HepG2 (cell line): ENCODE results near the gene SMAD2. TPM values are rescaled to one million over a fixed set of nuclear protein-coding genes. Genes with fewer than 3 reads are reported as not detected.

Experiments used
- ATAC-seq: fragments of 200-7000 bp; cut with Tn5 transposase; 3 replicates; pipeline ENCODE4 v1.9.1; 2020; ENCODE audit warnings: mild to moderate bottlenecking, moderate library complexity
- BruUV-seq: library from RNA; stranded (reverse); fragments of 400-500 nt; replicated peaks from 2 replicates; lab custom pipeline; 2021; lab: Mats Ljungman, UMichigan
- CTCF ChIA-PET: fragments of 300-600 bp; formaldehyde crosslinking; extraction: SDS; loops from one replicate; lab custom pipeline; 2021; ENCODE audit warnings: low total read pairs, inconsistent platforms, low intra/inter-chr PET ratio; lab: Yijun Ruan, JAX
- POLR2A ChIA-PET: fragments of 350-600 bp; sonication (Branson Sonifier 250); formaldehyde crosslinking; loops from one replicate; lab custom pipeline; 2020; ENCODE audit warnings: antibody characterized with exemption, inconsistent platforms; lab: Yijun Ruan, JAX
- DNase-seq: peaks from one replicate; pipeline ENCODE4 v3.0.0-alpha.2; 2015; ENCODE audit warnings: low spot score
- FAIRE-seq: peaks from 3 replicates; lab custom pipeline; 2011; peaks lifted over from hg19 to GRCh38; lab: Jason Lieb, UNC
- H2AFZ ChIP-seq: one replicate; pipeline ENCODE4 v1.6.1; 2011; ENCODE audit warnings: low read length, inconsistent platforms
- H3K27ac ChIP-seq: fragments of 300-600 bp; 3 replicates; pipeline ENCODE4 v1.8.0; 2011; ENCODE audit warnings: mixed run types, mild to moderate bottlenecking, mixed read lengths, low read length, inconsistent platforms; ENCODE audit not compliant: insufficient read depth; ENCODE audit errors: extremely low read length
- H3K27me3 ChIP-seq, 2 experiments: fragments of 200-600 bp in 1 of 2; 2 replicates in 1 of 2; 3 replicates in 1 of 2; pipeline versions ENCODE4 v1.6.0 to v1.8.0; 2011; ENCODE audit warnings: low read length in 2 of 2, mild to moderate bottlenecking in 2 of 2, moderate library complexity in 2 of 2, inconsistent platforms in 1 of 2; ENCODE audit not compliant: insufficient read depth in 2 of 2, control insufficient read depth in 1 of 2
- H3K36me3 ChIP-seq, 2 experiments: fragments of 200-600 bp in 1 of 2; replicated peaks in 1 of 2; 2 replicates in 1 of 2; 3 replicates in 1 of 2; pipeline versions ENCODE4 v1.5.1 to v1.8.0; 2011; ENCODE audit warnings: low read length in 2 of 2, inconsistent platforms in 1 of 2; ENCODE audit not compliant: insufficient read depth in 2 of 2, control insufficient read depth in 1 of 2
- H3K4me1 ChIP-seq: 2 replicates; pipeline ENCODE4 v1.5.1; 2012; ENCODE audit warnings: low read length, inconsistent platforms; ENCODE audit not compliant: insufficient read depth
- H3K4me2 ChIP-seq: 2 replicates; pipeline ENCODE4 v1.6.0; 2011; ENCODE audit warnings: low read depth, low read length, inconsistent platforms
- H3K4me3 ChIP-seq, 3 experiments: fragments of 200-600 bp in 1 of 3; sonication (generic), shearing (Covaris generic) in 1 of 3; replicated peaks in 1 of 3; 2 replicates each; pipeline ENCODE4 v1.5.1; 2011 to 2016; ENCODE audit warnings: low read length in 3 of 3, inconsistent platforms in 2 of 3, low read depth in 2 of 3, mild to moderate bottlenecking in 2 of 3, control low read depth in 1 of 3, mixed read lengths in 1 of 3; ENCODE audit not compliant: insufficient read depth in 1 of 3
- H3K79me2 ChIP-seq: one replicate; pipeline ENCODE4 v1.6.1; 2011; ENCODE audit warnings: low read length, inconsistent platforms; ENCODE audit not compliant: insufficient read depth
- H3K9ac ChIP-seq: 2 replicates; pipeline ENCODE4 v1.6.0; 2011; ENCODE audit warnings: mild to moderate bottlenecking, low read depth, low read length, inconsistent platforms; ENCODE audit not compliant: insufficient read depth
- H3K9me3 ChIP-seq: 2 replicates; pipeline ENCODE4 v1.5.1; 2012; ENCODE audit warnings: mild to moderate bottlenecking, low read length
- H4K20me1 ChIP-seq: 2 replicates; pipeline ENCODE4 v1.6.0; 2011; ENCODE audit warnings: inconsistent platforms, mild to moderate bottlenecking, low read length, moderate library complexity; ENCODE audit not compliant: insufficient read depth
- ATF7 ChIP-seq, 2 experiments: fragments of 450-650 bp in 1 of 2; sonication (generic) in 1 of 2; formaldehyde crosslinking in 1 of 2; IDR thresholded peaks; 2 replicates each; pipeline versions ENCODE4 v1.4.0 to v1.6.1; 2016 to 2020; ENCODE audit warnings: antibody characterized with exemption in 1 of 2, mild to moderate bottlenecking in 1 of 2, missing genetic modification reagents in 1 of 2
- CREB1 ChIP-seq, 2 experiments: fragments of 450-650 bp in 1 of 2; IDR thresholded peaks; 2 replicates each; pipeline ENCODE4 v1.6.1; 2016 to 2017; ENCODE audit warnings: control low read depth in 1 of 2, mild to moderate bottlenecking in 1 of 2, missing compliant biosample characterization in 1 of 2, missing genetic modification characterization in 1 of 2
- KLF6 ChIP-seq: IDR thresholded peaks from 2 replicates; pipeline ENCODE4 v1.8.0; 2016; ENCODE audit warnings: missing biosample characterization, missing genetic modification reagents
- WGBS: methylation state at CpG from one replicate; pipeline ENCODE4 v1.1.6; 2017; ENCODE audit warnings: low lambda C conversion rate; 5-methylcytosine and 5-hydroxymethylcytosine counted together
- in situ Hi-C: cut with HindIII; loops from 2 replicates; pipeline ENCODE4 v1.10.0; 2017; ENCODE audit warnings: low pct_unique_long_range_greater_than_20kb; ENCODE audit not compliant: extremely low pct_ligation_motif_present
- intact Hi-C: fragments of 100-400 bp; cut with micrococcal nuclease; formaldehyde crosslinking; loops from one replicate; pipeline ENCODE4 v1.10.0; 2022; ENCODE audit not compliant: unreplicated experiment
- polyA plus RNA-seq, 8 experiments: library from polyadenylated mRNA; depleted of rRNA in 3 of 8; stranded (reverse) in 7 of 8; unstranded in 1 of 8; fragments of >200 nt; fragmentation: Illumina TruSeq in 4 of 8; extraction: Trizol in 4 of 8; gene quantifications; 2 replicates each; pipeline versions ENCODE4 v1.2.1 to v1.2.3, GENCODE V29; 2011 to 2016; ENCODE audit warnings: low read depth in 4 of 8, missing spikeins in 1 of 8, mixed read lengths in 1 of 8; ENCODE audit not compliant: insufficient read depth in 1 of 8
- total RNA-seq, 5 experiments: library from RNA; depleted of rRNA; stranded (reverse); fragments of >200 nt; fragmentation: Illumina TruSeq; extraction: Trizol; gene quantifications; 2 replicates each; pipeline ENCODE4 v1.2.3, GENCODE V29; 2016; ENCODE audit warnings: low read depth in 1 of 5
- TF ChIP-seq, protein P1 (sequence below): sonication (generic); formaldehyde crosslinking; IDR thresholded peaks from 2 replicates; pipeline ENCODE4 v1.4.0; 2020; ENCODE audit warnings: low read depth, mild to moderate bottlenecking, missing genetic modification reagents

SMAD2 gene
- total and polyA plus RNA-seq, 2 of the 13 experiments (the other 11 are each of a cell fraction or from before 2014, with no cell fraction given), result 40.2 to 96.2 TPM

DNA sequence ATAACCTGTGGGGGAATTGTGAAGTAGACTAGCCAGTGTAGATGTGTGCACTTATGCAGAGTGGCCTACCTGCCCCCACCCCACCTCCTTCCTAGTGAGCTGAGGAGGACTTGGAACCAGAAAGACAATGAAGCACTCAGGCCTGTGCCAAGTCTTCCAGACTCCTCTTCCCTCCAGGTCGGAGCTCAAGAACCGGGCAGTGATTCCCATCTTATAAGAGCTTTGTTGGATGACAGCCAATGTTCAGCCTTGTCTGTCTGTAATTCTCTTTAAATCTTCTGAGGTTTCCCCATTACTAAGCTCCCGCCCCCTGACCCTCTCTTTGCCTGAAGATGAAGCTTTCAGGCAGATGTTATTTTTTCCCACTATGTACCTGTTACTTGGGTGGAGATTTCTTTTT, 121.0 kb downstream of the SMAD2 start:
- Histone ChIP-seq H3K4me3 (no peak overlapping the region), H3K79me2 (no peaks in the 10 kb centered on the region), H3K27me3 (no peaks in the 10 kb centered on the region), H3K36me3 (no peaks in the 10 kb centered on the region), H4K20me1 (no peaks in the 10 kb centered on the region), H3K9me3 (no peaks in the 10 kb centered on the region), H3K4me1 (no peaks in the 10 kb centered on the region), H2AFZ (no peak overlapping the region), H3K4me2 (no peak overlapping the region), H3K9ac (no peak overlapping the region), H3K27ac (no peak overlapping the region)
- ATAC-seq (no peak), FAIRE-seq (no peak), DNase-seq (no peak)
- no peak for TF ChIP-seq KLF6
- no TSS peak for BruUV-seq
- ChIA-PET POLR2A (no interaction called here), CTCF (no interaction called here)
- 92% methylated on average over 1 of the region's 3 CpGs for WGBS
- in situ Hi-C loops, result no loop called here
- intact Hi-C loops, result no loop called here

DNA sequence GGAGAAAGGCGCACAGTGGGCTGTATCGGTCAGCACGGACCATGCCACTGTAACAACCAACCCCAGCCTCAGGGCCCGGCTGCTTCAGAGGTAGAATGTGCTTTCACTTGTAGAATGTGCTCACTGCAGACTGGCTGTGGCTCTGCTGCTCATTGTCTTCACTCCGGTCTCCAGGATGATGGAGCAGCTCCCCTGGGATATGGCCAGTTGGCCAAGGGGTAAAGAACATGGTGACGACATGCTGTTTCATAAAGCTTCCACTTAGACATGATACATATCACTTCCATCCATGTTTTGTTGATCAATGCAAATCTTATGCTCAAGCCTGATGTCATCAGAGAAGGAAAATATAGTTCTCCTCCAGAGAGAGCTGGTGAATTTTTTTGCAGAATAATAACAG, 127.7 kb downstream of the SMAD2 start:
- Histone ChIP-seq H3K9ac (no peak overlapping the region), H4K20me1 (no peaks in the 10 kb centered on the region), H3K4me1 (no peaks in the 10 kb centered on the region), H3K79me2 (no peaks in the 10 kb centered on the region), H3K27me3 (peaks cover 3 to 27% of the 10 kb centered on the region in 2 experiments; a peak in 3 of 5 replicates), H3K36me3 (no peaks in the 10 kb centered on the region), H2AFZ (no peak overlapping the region), H3K4me2 (no peak overlapping the region), H3K9me3 (no peaks in the 10 kb centered on the region), H3K4me3 (no peak overlapping the region), H3K27ac (no peak overlapping the region)
- no peak for FAIRE-seq
- ATAC-seq, result no peak
- in situ Hi-C loops, result no loop called here
- WGBS, result 41% methylated on average over 5 of the region's 6 CpGs
- DNase-seq, result no peak
- BruUV-seq, result no TSS peak
- intact Hi-C loops, result no loop called here
- 0 out of 2 replicates have a peak, but pooled peaks have one; percentile 6 for TF ChIP-seq ATF7 (IDR thresholded peaks at IDR 0.05)
- no peak for TF ChIP-seq ATF7 (CRISPR knock-in tag; IDR thresholded peaks at IDR 0.05)
- TF ChIP-seq CREB1 (IDR thresholded peaks at IDR 0.05), result peak; percentile 24; the same call in 1 of the 2 replicates
- TF ChIP-seq CREB1 (CRISPR knock-in tag; IDR thresholded peaks at IDR 0.05), result no peak
- TF ChIP-seq, protein P1, sequence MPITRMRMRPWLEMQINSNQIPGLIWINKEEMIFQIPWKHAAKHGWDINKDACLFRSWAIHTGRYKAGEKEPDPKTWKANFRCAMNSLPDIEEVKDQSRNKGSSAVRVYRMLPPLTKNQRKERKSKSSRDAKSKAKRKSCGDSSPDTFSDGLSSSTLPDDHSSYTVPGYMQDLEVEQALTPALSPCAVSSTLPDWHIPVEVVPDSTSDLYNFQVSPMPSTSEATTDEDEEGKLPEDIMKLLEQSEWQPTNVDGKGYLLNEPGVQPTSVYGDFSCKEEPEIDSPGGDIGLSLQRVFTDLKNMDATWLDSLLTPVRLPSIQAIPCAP (CRISPR knock-in tag), result no peak
- ChIA-PET POLR2A (no interaction called here), CTCF (no interaction called here)
